Body of pancreas (tissue), 4 donors: Measurements from ENCODE around the gene CTBP1. TPM values are rescaled to one million over a fixed set of nuclear protein-coding genes. Genes with fewer than 3 reads are reported as not detected.

Experiments
- ATAC-seq: fragments of 150-250 bp; one replicate; pipeline ENCODE4 v1.9.1; 2016
- DNase-seq, 4 donors: peaks; one replicate each; pipeline ENCODE4 v3.0.0-alpha.2; 2019
- H3K27ac ChIP-seq, 4 donors: fragments of 200-600 bp; sonication (generic); 1 replicate in 3 of 4; 2 replicates in 1 of 4; pipeline versions ENCODE4 v1.5.1 to v1.6.1; 2016 to 2019; ENCODE audit warnings: mild to moderate bottlenecking in 1 of 4, mixed read lengths in 1 of 4, moderate library complexity in 1 of 4
- H3K27me3 ChIP-seq, 2 donors: fragments of 200-600 bp; sonication (generic); one replicate each; pipeline ENCODE4 v1.6.0; 2016; ENCODE audit warnings: mild to moderate bottlenecking in 1 of 2
- H3K36me3 ChIP-seq, 2 donors: fragments of 200-600 bp; sonication (generic); replicated peaks in 1 of 2; 2 replicates each; pipeline ENCODE4 v1.5.1; 2016; ENCODE audit warnings: low read depth in 2 of 2; ENCODE audit not compliant: insufficient read depth in 1 of 2
- H3K4me1 ChIP-seq: fragments of 200-600 bp; sonication (generic); one replicate; pipeline ENCODE4 v1.6.0; 2016
- H3K4me3 ChIP-seq, 2 donors: fragments of 200-600 bp; sonication (generic); 1 replicate in 1 of 2; 2 replicates in 1 of 2; pipeline ENCODE4 v1.5.1; 2016 to 2019
- H3K9me3 ChIP-seq, 3 donors: fragments of 200-600 bp; sonication (generic); 1 replicate in 2 of 3; 2 replicates in 1 of 3; pipeline ENCODE4 v1.5.1; 2016
- CTCF ChIP-seq, 7 experiments: fragments of 450-650 bp in 4 of 7; fragments of 200-600 bp in 3 of 7; sonication (generic) in 3 of 7; IDR thresholded peaks; one replicate each; pipeline ENCODE4 v1.5.1; 2016 to 2019; ENCODE audit warnings: antibody characterized with exemption in 7 of 7
- POLR2A ChIP-seq, 3 donors: fragments of 450-650 bp; IDR thresholded peaks; one replicate each; pipeline ENCODE4 v1.6.1; 2016; ENCODE audit warnings: antibody characterized with exemption in 3 of 3, mild to moderate bottlenecking in 2 of 3
- WGBS, 2 donors: methylation state at CpG; one replicate each; pipeline ENCODE4 v1.1.5; 2017; 5-methylcytosine and 5-hydroxymethylcytosine counted together
- intact Hi-C: fragments of 100-400 bp; cut with DNase I; formaldehyde crosslinking; loops from one replicate; pipeline ENCODE4 v1.15.1; 2023
- total RNA-seq, 2 donors: library from RNA; depleted of rRNA; stranded (reverse); fragments of >200 nt; gene quantifications; one replicate each; pipeline ENCODE4 v1.1.0, GENCODE V29; 2016

The CTBP1 gene
- total RNA-seq, 2 donors from 2014 or later, result 148 to 458 TPM

GRCh38 chr4:1233641-1234308 is 15.2 kb downstream of the CTBP1 start:
- H3K4me3 ChIP-seq, result no peak overlapping the region

GRCh38 chr4:1232661-1233621 is 16.0 kb downstream of the CTBP1 start:
- Histone ChIP-seq H3K36me3 (peaks cover 8 to 49% of the 10 kb centered on the region in 2 donors), H3K4me1 (no peaks in the 10 kb centered on the region), H3K27me3 (no peaks in the 10 kb centered on the region), H3K27ac (peak overlapping the region in 2 of 4 donors; percentile 21 to 29), H3K9me3 (no peaks in the 10 kb centered on the region), H3K4me3 (no peak overlapping the region)
- WGBS, 2 donors, result 75 to 87% methylated on average over 25 to 32 of the region's 32 CpGs
- TF ChIP-seq CTCF (IDR thresholded peaks at IDR 0.05) (no peak), POLR2A (IDR thresholded peaks at IDR 0.05) (no peak)
- intact Hi-C loops, result no loop called here
- ATAC-seq, result no peak
- peak in 3 of 4 donors; percentile 42 to 64 (median 49) for DNase-seq

More at GRCh38 chr4:1233641-1234308, 15.2 kb downstream of the CTBP1 start:
- peak in 2 of 4 donors; percentile 27 to 32 for DNase-seq
- Histone ChIP-seq H3K4me1 (peaks cover 3% of the 10 kb centered on the region), H3K36me3 (peaks cover 8 to 46% of the 10 kb centered on the region in 2 donors), H3K27me3 (no peaks in the 10 kb centered on the region), H3K27ac (peak overlapping the region in 3 of 4 donors; percentile 21 to 25 (median 25)), H3K9me3 (no peaks in the 10 kb centered on the region)
- TF ChIP-seq CTCF (IDR thresholded peaks at IDR 0.05) (no peak), POLR2A (IDR thresholded peaks at IDR 0.05) (no peak)
- 70 to 78% methylated on average over 26 to 28 of the region's 29 CpGs for WGBS, 2 donors
- intact Hi-C loops, result no loop called here
- no peak for ATAC-seq

GRCh38 chr4:1231637-1232360 is 17.1 kb downstream of the CTBP1 start:
- Histone ChIP-seq H3K4me1 (no peaks in the 10 kb centered on the region), H3K36me3 (peaks cover 5 to 55% of the 10 kb centered on the region in 2 donors), H3K4me3 (no peak overlapping the region), H3K9me3 (no peaks in the 10 kb centered on the region), H3K27ac (no peak overlapping the region), H3K27me3 (no peaks in the 10 kb centered on the region)
- TF ChIP-seq POLR2A (IDR thresholded peaks at IDR 0.05) (no peak), CTCF (IDR thresholded peaks at IDR 0.05) (no peak)
- intact Hi-C loops, result no loop called here
- whole genome bisulfite sequencing, 2 donors, result 83 to 89% methylated on average over 22 to 23 of the region's 23 CpGs
- DNase-seq, result no peak
- ATAC-seq, result no peak

- intact Hi-C loops, result no loop called here
- Histone ChIP-seq H3K36me3 (peaks cover 0 to 61% of the 10 kb centered on the region in 2 donors), H3K4me3 (no peak overlapping the region), H3K9me3 (no peaks in the 10 kb centered on the region), H3K27me3 (no peaks in the 10 kb centered on the region), H3K4me1 (no peaks in the 10 kb centered on the region), H3K27ac (no peak overlapping the region)
- 95 to 97% methylated on average over 12 to 20 of the region's 20 CpGs for WGBS, 2 donors
- ATAC-seq (no peak), DNase-seq (no peak)
- TF ChIP-seq POLR2A (IDR thresholded peaks at IDR 0.05) (no peak), CTCF (IDR thresholded peaks at IDR 0.05) (no peak)
Observed at GRCh38 chr4:1230971-1231636, 17.8 kb downstream of the CTBP1 start.
